HUES48 (cell line): Measurements from ENCODE around the gene ATXN8OS.

ENCODE experiments used
- H3K27ac ChIP-seq: one replicate; pipeline ENCODE4 v1.7.0; 2013; ENCODE audit warnings: low read depth, low read length, inconsistent platforms
- H3K27me3 ChIP-seq: 2 replicates; pipeline ENCODE4 v1.6.1; 2013; ENCODE audit warnings: mild to moderate bottlenecking, low read length; ENCODE audit not compliant: control insufficient read depth, insufficient read depth
- H3K36me3 ChIP-seq: 2 replicates; pipeline ENCODE4 v1.6.1; 2013; ENCODE audit warnings: low read length; ENCODE audit not compliant: control insufficient read depth, insufficient read depth
- H3K4me1 ChIP-seq: 2 replicates; pipeline ENCODE4 v1.6.1; 2013; ENCODE audit warnings: mild to moderate bottlenecking, low read length; ENCODE audit not compliant: control insufficient read depth, insufficient read depth
- H3K4me3 ChIP-seq: 2 replicates; pipeline ENCODE4 v1.5.1; 2013; ENCODE audit warnings: mild to moderate bottlenecking, low read depth, low read length
- H3K9ac ChIP-seq: 2 replicates; pipeline ENCODE4 v1.6.1; 2013; ENCODE audit warnings: mild to moderate bottlenecking, low read depth, low read length, moderate library complexity
- H3K9me3 ChIP-seq: 2 replicates; pipeline ENCODE4 v1.6.1; 2013; ENCODE audit warnings: low read length; ENCODE audit not compliant: control insufficient read depth, insufficient read depth

Gene ATXN8OS

GRCh38 chr13:70107498-70108281, at the start of gene ATXN8OS:
Gene ATXN8OS (plus strand): TSS chr13:70107826.
- no peaks in the 10 kb centered on the region for H3K9me3 ChIP-seq
- no peak within 1 kb of the TSS for H3K27ac ChIP-seq
- peak within 1 kb of the TSS; percentile 67 for H3K4me3 ChIP-seq
- H3K9ac ChIP-seq = no peak within 1 kb of the TSS
- peaks cover 42% of the 10 kb centered on the region for H3K27me3 ChIP-seq
- H3K36me3 ChIP-seq = no peaks in the 10 kb centered on the region
- 0 out of 2 replicates have a peak, but pooled peaks cover 5% of the 10 kb centered on the region for H3K4me1 ChIP-seq

DNA sequence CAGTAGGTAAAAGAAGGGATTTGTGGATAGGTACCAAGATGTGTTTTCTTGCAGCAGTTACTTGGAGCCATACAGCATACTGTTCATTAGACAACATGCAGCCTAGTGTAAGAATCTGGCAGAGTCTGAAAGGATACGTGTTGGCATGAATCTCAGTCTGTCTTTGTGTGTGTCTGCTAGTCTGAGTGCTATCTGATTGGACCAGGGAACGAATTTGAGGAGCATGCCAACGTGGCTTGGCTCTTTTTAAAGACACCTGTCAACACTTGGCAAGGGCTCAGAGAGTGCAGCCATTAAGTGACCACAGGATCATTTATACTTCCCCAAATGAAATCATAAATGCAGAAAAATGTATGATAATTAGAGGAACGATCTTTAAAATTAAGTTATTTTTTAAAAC, 27.6 kb upstream of the ATXN8OS start:
- no peaks in the 10 kb centered on the region for H3K27me3 ChIP-seq
- no peak overlapping the region for H3K4me3 ChIP-seq
- no peaks in the 10 kb centered on the region for H3K4me1 ChIP-seq
- no peaks in the 10 kb centered on the region for H3K36me3 ChIP-seq
- H3K9me3 ChIP-seq = no peaks in the 10 kb centered on the region
- H3K9ac ChIP-seq = no peak overlapping the region
- no peak overlapping the region for H3K27ac ChIP-seq

DNA sequence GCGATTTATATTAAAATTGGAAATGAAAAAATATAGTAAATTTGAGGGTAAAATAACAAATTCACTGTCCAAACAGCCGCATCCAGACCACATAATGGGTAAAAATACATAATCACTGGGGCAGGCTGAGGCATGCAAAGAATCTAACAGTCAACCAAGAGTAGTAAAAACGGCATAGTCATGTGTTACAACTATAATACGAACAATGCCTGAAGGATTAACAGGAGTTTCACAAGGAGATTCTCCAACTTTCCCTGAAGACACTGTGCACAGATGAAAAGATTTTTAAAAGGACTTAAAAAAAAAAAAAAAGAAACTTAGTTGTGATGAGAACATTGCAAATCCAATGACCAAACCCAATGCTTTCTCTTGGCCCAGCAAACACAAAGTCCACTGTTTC, 20.4 kb upstream of the ATXN8OS start:
- no peaks in the 10 kb centered on the region for H3K27me3 ChIP-seq
- no peaks in the 10 kb centered on the region for H3K9me3 ChIP-seq
- no peak overlapping the region for H3K9ac ChIP-seq

DNA sequence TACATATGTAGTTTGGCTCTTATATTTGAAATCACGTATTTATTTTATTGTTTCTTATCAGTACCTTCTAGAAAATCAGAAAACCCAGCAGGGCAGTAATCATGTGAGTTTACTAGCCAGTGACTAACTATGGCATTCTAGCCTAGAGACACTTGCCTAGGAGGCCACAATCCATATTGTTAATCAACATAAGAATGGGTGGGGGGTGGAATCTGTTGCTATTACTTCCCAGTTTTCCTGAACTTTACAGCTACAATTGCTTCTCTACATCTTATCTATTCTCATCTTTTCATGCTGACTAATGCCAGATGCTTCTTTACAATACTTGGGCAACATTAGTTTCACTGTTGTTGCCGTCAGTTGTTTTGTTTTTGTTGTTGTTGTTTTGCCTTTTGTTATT, 18.7 kb upstream of the ATXN8OS start:
- no peak overlapping the region; the same call in 1 of the 2 replicates for H3K9ac ChIP-seq
- peak overlapping the region; percentile 32; the same call in 1 of the 2 replicates for H3K4me3 ChIP-seq
- no peaks in the 10 kb centered on the region for H3K36me3 ChIP-seq
- no peaks in the 10 kb centered on the region for H3K9me3 ChIP-seq
- H3K4me1 ChIP-seq = peaks cover 11% of the 10 kb centered on the region; the same call in 1 of the 2 replicates
- no peaks in the 10 kb centered on the region for H3K27me3 ChIP-seq
- H3K27ac ChIP-seq = no peak overlapping the region

More for the DNA sequence above, 20.4 kb upstream of the ATXN8OS start:
- Histone ChIP-seq H3K27ac (no peak overlapping the region), H3K4me1 (peaks cover 11% of the 10 kb centered on the region; the same call in 1 of the 2 replicates), H3K36me3 (no peaks in the 10 kb centered on the region), H3K4me3 (no peak overlapping the region)

GRCh38 chr13:70090036-70090723, 17.4 kb upstream of the ATXN8OS start:
- Histone ChIP-seq H3K27me3 (no peaks in the 10 kb centered on the region), H3K27ac (no peak overlapping the region), H3K9ac (no peak overlapping the region), H3K4me3 (no peak overlapping the region), H3K36me3 (no peaks in the 10 kb centered on the region), H3K9me3 (no peaks in the 10 kb centered on the region), H3K4me1 (peaks cover 11% of the 10 kb centered on the region; the same call in 1 of the 2 replicates)

DNA sequence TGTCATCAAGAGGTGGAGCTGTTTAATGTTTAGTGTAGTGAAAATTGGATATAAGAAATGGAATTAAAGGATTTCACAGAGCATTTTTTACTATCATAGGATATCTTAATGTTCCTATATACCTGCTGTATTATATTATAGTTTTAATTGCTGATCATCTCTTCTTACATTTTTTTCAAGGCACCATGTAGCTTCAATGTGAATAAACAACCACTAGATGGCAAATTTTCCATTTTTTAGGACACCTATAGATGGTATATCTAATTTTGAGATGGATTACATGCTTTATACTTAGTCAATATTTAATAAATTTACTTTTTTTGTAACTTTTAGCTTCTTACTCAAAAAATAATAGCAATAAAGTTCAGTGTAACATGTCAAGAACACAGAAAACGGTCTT, 9.0 kb upstream of the ATXN8OS start:
- Histone ChIP-seq H3K27me3 (no peaks in the 10 kb centered on the region), H3K4me3 (no peak overlapping the region), H3K36me3 (no peaks in the 10 kb centered on the region), H3K9me3 (no peaks in the 10 kb centered on the region), H3K4me1 (no peaks in the 10 kb centered on the region), H3K27ac (no peak overlapping the region), H3K9ac (no peak overlapping the region)

DNA sequence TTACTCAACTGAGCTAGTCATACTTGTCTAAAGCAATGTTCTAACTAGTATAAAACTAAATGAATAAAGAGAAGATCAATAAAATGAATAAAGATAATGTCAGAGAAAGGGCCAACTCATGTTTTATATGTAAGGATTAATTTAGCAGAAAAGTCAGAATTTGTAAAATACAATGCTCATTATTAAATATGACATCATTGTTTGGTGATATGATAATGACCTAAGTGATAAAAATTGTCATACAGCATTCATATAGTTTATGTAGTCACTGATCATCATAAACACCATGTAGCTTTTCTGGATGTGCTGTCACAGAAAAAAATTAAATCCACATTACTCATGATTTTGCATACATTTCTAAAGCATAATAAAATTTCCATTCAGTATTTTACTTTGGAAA, 3.1 kb upstream of the ATXN8OS start:
- no peaks in the 10 kb centered on the region for H3K36me3 ChIP-seq
- H3K4me3 ChIP-seq = no peak overlapping the region
- H3K9me3 ChIP-seq = no peaks in the 10 kb centered on the region
- H3K27me3 ChIP-seq = peaks cover 37% of the 10 kb centered on the region
- H3K27ac ChIP-seq = no peak overlapping the region
- H3K4me1 ChIP-seq = 0 out of 2 replicates have a peak, but pooled peaks cover 5% of the 10 kb centered on the region
- no peak overlapping the region for H3K9ac ChIP-seq

- Histone ChIP-seq H3K27ac (no peak overlapping the region), H3K4me3 (peak overlapping the region; percentile 67), H3K36me3 (no peaks in the 10 kb centered on the region), H3K9me3 (no peaks in the 10 kb centered on the region), H3K4me1 (0 out of 2 replicates have a peak, but pooled peaks cover 5% of the 10 kb centered on the region), H3K27me3 (peaks cover 42% of the 10 kb centered on the region), H3K9ac (no peak overlapping the region)
Measured at GRCh38 chr13:70107125-70107497, 515 bp upstream of the ATXN8OS start.

DNA sequence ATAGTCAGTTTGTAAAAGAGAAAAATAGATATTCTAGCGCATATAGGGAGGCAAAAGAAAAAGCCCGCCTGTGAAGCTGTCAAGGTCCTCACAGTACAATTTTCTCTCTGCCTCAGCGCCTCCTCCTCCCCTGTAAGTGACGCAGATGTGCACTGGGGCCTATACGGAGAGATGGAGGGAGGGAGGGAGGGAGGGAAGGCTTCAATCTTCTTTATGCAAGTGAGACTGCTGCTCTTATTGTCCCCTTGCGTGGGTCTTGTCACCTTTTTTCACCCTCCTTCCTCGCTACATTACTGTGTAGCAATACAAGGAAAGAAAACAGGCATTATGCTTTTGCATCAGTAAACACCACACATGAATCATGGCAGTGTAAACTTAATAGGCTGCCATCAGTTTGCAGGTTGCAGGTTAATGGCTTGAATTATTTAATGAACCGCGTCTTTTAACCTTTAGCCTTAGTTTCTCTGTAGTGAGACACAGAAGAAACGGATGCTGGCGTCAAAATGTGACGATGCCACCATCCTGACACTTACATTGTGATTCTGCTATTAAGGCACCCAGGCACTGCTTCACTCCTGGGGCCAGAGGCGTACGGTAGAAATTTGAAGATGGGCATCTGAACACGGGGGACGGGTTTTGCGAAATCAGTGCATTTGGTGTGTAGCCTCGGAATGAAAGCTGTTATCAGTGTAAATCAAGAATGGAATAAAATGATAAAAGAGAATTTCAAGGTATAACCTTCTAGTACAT, 905 bp downstream of the ATXN8OS start, which contains the start of gene KLHL1:
KLHL1 (minus strand) TSS at position 97 of the 750 bp plus-strand sequence. CDS start 753 bp downstream, outside the sequence.
- Histone ChIP-seq H3K27ac (no peak within 1 kb of the TSS), H3K36me3 (no peaks in the 10 kb centered on the region), H3K9ac (no peak within 1 kb of the TSS), H3K4me1 (0 out of 2 replicates have a peak, but pooled peaks cover 5% of the 10 kb centered on the region), H3K4me3 (peak within 1 kb of the TSS; percentile 67), H3K9me3 (no peaks in the 10 kb centered on the region), H3K27me3 (peaks cover 42% of the 10 kb centered on the region)

- no peaks in the 10 kb centered on the region for H3K36me3 ChIP-seq
- no peak overlapping the region for H3K9ac ChIP-seq
- no peak overlapping the region for H3K27ac ChIP-seq
- H3K27me3 ChIP-seq = no peaks in the 10 kb centered on the region
- H3K4me1 ChIP-seq = no peaks in the 10 kb centered on the region
- H3K4me3 ChIP-seq = no peak overlapping the region
- H3K9me3 ChIP-seq = no peaks in the 10 kb centered on the region
Measured at GRCh38 chr13:70117338-70117905, 9.8 kb downstream of the ATXN8OS start.
